ENCODE measurements around the gene TOR2A.

Gene TOR2A

DNA sequence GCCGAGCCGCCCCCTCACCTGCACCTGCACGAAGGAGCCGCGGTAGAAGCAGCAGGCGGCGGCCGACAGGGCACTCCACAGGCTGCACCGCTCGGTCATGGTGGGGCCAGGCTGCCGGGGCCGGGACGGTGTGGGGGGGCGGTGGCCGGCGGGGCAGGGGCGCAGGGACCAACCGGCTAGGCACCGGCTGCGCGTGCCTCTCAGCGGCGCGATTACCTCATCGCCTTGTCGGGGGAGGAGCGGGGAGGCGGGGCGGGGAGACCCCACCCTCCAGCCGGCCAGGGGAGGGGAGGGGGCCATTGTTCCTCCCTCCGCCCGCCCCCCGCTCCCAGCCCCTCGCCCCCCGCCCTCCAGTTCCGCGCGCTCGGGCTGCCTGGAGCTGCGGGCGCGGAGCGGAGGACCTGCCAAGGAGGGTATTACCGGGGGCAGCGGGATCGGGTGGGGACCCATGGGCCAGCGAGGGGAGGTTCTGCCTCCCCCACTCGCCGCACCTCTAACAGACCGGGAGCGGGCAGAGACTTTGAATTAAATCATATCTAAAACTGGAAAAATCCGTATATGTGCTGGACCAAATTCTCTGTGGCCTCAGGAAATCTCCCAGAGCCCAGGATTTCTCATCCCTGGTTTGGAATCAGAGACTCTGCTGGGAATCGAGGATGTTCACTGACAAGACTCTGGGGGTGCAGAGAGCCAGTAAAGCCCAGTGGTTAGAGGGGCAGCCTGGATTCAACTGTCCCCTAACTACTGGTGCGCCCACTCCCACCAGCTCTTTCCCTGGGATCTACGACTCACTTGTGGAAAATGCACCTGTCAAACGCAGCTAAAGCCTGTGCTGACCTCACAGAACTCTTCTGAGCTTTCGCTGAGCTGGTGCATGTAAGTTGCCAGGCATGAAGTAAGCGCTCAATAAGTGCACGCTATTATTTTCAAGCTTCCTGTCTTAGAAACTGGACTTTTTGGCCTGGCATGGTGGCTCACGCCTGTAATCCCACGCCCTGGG lies 20.3 kb upstream of the TOR2A start:
- TF ChIP-seq, protein P1, sequence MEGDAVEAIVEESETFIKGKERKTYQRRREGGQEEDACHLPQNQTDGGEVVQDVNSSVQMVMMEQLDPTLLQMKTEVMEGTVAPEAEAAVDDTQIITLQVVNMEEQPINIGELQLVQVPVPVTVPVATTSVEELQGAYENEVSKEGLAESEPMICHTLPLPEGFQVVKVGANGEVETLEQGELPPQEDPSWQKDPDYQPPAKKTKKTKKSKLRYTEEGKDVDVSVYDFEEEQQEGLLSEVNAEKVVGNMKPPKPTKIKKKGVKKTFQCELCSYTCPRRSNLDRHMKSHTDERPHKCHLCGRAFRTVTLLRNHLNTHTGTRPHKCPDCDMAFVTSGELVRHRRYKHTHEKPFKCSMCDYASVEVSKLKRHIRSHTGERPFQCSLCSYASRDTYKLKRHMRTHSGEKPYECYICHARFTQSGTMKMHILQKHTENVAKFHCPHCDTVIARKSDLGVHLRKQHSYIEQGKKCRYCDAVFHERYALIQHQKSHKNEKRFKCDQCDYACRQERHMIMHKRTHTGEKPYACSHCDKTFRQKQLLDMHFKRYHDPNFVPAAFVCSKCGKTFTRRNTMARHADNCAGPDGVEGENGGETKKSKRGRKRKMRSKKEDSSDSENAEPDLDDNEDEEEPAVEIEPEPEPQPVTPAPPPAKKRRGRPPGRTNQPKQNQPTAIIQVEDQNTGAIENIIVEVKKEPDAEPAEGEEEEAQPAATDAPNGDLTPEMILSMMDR (IDR thresholded peaks at IDR 0.05), result no peak

DNA sequence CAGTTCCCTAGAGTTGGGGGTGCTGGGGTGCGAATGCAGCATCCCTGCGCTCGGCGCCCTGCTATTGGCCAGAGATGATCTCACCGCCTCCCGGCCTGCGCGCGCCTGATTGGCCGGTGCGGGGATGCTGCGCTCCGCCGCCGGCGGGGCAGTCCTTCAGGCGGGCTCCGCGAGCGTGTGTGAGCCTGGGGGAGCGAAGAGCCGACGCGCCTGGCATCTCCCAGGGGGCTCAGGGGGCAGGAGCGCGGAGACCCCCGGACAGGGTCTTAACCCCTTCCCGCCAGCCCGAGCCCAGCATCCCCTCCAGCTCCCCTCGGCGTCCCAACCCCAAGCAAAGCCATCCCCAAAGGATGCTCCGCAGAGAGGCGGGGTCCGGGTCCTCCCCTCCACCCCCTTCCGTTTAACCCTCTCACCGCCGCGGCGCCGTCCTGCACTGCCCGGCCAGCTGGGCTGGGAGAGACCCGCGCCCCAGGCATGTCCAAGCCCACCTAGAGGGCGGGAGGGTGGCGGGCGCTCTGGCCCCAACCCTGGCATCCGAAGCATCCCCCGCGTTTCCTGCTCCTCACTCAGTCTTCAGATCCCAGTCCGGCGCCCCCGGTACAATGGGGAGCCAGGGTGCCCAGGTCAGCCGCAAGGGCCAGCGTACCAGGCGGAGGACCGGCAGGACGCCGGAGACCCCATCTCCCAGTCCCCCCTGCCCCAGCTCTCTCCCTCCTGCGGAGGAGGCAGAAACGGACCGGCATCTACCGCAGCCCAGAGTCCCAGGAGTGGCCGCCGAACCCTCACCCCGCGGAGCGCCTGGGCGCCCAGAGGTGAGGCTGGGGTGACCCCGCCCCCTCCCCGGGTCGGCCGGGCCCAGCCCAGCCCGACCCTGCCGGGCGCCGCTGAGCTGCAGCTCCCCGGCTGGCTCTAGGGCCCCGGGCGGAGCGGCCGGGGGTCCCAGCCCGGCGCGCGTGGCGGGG lies 19.3 kb upstream of the TOR2A start:
- TF ChIP-seq, protein P1 (IDR thresholded peaks at IDR 0.05), result no peak

DNA sequence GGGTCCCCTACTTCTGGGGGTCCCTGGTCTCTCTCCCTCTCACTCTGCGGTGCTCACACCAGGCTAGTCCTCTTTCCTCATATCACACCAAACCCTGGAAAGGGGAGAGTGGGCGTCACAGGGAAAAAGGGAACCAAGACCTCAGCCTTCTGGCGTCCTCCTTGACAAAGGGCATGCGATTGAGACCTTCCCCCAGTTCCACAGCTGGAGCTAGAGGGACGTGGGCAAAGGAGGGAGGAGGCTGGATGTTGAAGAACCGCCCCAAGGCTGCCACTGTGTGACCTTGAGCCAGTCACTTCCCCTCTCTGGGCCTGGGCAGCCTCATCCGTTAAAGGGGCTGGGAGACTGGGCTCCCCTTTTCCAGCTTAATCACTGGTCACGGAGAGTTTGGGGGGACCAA lies 18.5 kb upstream of the TOR2A start:
- TF ChIP-seq, protein P1 (IDR thresholded peaks at IDR 0.05), result no peak

DNA sequence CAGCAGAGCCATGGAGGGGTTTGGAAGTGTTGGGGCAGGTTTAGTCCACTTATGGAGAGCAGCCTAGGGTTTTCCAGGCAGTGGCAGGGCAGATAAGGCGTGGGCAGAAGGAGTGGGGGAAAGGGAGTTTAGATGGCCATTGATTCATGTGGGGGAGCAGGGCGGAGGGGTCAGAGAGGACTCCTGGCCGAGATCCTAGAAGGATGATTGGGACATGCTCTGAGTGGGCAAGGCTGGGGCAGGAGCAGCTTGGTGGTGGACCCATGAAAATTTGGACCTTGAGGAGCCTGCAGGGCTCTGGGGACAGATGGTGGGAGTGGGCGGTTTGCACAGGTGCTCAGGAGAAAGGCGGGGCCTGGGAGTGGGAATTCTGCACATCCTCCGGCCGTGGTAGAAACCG lies 18.1 kb upstream of the TOR2A start:
- TF ChIP-seq, protein P1 (IDR thresholded peaks at IDR 0.05), result no peak

DNA sequence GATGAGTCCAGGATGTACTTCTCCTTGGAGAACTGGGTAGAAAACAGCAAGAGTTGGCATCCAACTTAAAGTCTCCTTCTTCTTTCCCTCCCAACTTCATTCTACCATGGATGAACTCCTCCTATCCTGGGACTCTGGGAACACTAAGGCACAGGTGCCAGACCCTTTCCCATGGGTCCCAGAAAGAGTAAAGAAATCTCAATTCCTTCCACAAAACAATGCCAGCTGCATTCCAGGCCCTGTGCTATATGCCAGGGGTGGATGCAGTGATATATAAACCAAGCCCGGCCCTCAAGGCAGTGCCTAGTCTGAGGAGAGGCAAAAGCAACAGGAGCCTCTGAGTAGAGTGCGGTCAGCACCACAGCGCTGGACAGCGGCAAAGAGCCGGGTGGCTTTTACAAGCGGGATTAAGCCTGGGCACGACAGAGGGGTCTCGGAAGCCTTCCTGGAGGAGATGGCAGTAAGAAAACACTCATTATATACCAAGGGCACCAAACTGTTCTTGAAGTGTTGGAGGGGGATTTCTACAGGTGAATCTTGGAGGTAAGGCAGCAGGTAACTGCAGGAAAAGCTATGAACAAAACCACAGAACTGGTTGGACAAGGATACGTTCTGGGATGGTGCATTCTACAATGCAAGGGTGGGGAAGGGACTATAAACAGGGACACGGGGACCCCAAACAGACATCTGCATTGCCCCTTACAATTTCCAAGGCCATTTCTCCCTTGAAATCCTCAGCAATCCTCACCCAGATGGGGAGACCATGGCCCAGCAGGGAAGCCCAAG lies 16.4 kb upstream of the TOR2A start:
- TF ChIP-seq, protein P1 (IDR thresholded peaks at IDR 0.05), result no peak

DNA sequence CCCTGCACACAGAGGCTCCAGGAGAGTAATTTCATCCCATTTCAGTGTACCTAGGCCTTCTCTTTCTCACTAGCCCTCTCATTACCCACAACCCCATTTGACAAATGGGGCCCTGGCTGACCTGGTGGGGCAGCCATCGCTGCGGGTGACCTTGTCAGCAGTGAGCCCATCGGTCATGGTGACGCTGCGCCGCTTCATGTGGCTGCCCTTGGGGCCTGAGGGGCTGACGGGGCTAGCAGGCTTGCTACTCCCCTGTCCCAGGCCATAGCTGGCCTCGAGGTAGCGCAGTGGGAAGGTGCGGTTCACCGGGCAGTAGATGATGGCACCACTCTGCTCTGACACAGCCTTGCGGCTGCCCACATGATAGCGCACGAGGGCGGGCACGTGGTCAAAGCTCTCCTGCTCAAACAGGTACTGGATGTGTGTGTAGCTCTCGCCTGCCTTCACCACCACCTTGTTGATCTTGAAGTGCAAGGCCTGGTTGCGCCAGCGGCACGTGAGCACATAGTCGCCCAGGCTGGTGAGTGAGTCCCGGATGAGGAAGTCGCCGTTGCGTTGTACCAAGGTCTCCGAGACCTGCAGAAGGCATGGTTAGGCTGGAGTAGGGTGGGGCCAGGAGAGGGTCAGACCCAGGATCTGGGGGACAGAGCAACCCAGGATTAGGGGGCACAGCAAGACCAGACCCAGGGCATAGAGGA lies 14.1 kb upstream of the TOR2A start:
- TF ChIP-seq, protein P1 (IDR thresholded peaks at IDR 0.05), result no peak
